AG04449 (cell line): ENCODE measurements around the gene NOB1.
A peak's percentile ranks its signal among the peaks of the same experiment; 100 is the strongest.

Experiments used
- CTCF ChIA-PET: fragments of 350-600 bp; formaldehyde crosslinking; extraction: SDS; loops from one replicate; lab custom pipeline; 2021; ENCODE audit warnings: antibody characterized with exemption; lab: Yijun Ruan, JAX
- POLR2A ChIA-PET: fragments of 400-600, 350-600 bp; formaldehyde crosslinking; extraction: SDS; loops from one replicate; lab custom pipeline; 2020; ENCODE audit warnings: antibody characterized with exemption, inconsistent platforms; lab: Yijun Ruan, JAX
- DNase-seq: peaks from one replicate; pipeline ENCODE4 v3.0.0-alpha.2; 2010; ENCODE audit warnings: low read depth, low spot score
- H3K4me3 ChIP-seq: 2 replicates; pipeline ENCODE4 v1.5.1; 2011; ENCODE audit warnings: low read depth, mild to moderate bottlenecking, control low read depth, low read length
- TF ChIP-seq, protein P1 (sequence below): IDR thresholded peaks from one replicate; pipeline ENCODE4 v1.5.1; 2011; ENCODE audit warnings: mild to moderate bottlenecking, moderate library complexity, low read length, control low read depth, inconsistent platforms; ENCODE audit not compliant: insufficient read depth; ENCODE audit errors: missing control alignments

Gene NOB1

DNA sequence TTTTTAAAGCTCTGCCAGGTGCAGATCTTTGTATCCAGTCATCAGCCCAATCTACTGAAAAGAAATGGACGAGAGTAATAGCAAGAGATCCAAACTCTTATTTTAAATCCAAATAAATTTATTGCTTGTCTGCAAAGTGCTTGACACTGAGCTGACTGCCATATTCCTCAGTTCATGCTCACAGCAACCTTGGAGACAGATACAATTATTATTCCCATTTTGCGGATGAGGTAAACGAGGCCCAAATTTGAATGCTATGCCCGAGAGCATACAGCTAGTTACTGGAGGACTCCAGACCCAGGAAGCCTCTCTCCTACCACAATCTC, 620 bp downstream of the NOB1 start:
- TF ChIP-seq, protein P1, sequence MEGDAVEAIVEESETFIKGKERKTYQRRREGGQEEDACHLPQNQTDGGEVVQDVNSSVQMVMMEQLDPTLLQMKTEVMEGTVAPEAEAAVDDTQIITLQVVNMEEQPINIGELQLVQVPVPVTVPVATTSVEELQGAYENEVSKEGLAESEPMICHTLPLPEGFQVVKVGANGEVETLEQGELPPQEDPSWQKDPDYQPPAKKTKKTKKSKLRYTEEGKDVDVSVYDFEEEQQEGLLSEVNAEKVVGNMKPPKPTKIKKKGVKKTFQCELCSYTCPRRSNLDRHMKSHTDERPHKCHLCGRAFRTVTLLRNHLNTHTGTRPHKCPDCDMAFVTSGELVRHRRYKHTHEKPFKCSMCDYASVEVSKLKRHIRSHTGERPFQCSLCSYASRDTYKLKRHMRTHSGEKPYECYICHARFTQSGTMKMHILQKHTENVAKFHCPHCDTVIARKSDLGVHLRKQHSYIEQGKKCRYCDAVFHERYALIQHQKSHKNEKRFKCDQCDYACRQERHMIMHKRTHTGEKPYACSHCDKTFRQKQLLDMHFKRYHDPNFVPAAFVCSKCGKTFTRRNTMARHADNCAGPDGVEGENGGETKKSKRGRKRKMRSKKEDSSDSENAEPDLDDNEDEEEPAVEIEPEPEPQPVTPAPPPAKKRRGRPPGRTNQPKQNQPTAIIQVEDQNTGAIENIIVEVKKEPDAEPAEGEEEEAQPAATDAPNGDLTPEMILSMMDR = no peak
- DNase-seq = no peak
- POLR2A ChIA-PET = interaction anchor here (1.1 to 1.9 kb wide), 4 partner anchors 9 to 43 kb away, joined by 3 to 11 read pairs (median 4); partner anchors contain the start of genes NQO1 and WWP2
- peak overlapping the region; percentile 95 for H3K4me3 ChIP-seq
- CTCF ChIA-PET = interaction anchor here (0.7 to 6.5 kb wide), 55 partner anchors 8 to 442 kb away, joined by 3 to 154 read pairs (median 5); partner anchors contain the start of genes NIP7, NQO1 and TERF2

DNA sequence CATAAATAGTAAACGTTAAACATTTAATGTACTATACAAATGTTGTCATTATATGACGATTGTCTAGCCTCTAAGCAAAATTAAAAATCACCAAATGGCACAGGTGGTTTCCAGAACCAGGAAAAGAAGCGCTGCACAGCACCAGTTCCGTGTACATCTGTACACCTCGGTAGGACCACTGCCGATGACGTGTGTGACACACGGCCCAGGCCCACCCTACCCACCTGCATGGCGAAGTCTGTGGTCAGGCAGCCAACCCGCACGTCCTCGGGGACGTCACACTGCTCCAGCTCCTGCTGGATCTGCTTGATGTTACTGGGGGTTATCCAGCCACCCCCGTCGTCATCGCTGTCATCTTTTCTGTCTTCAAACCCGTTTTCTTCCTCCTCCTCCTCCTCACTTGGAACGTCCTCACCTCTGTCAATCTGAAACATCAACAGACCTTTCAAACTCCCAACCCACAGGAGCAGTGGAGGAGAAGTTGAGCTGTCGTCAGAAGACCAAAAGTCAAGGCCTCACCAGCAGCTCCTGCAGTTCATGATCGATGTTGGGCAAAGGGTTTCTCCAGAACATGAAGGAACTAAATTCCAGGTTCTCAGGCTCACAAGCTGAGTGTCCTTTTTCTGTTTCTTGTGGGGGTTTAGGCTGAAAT, 5.9 kb downstream of the NOB1 start:
- CTCF ChIA-PET = no interaction called here
- TF ChIP-seq, protein P1 = no peak
- no peak overlapping the region for H3K4me3 ChIP-seq
- no peak for DNase-seq
- POLR2A ChIA-PET = no interaction called here

DNA sequence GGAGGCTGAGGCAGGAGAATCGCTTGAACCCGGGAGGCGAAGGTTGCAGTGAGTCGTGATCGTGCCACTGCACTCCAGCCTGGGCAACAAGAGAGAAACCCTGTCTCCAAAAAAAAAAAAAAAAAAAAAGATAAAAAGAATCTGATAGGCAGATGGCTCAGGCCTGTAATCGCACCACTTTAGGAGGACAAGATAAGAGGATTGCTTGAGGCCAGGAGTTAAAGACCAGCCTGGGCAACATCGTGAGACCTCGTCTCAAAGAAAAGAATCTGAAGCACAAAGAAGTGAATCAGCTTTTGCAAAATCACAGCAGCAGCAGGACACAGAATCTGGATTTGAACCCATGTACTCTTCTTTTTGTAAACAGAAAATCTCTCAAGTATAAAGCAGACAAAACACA, 7.6 kb downstream of the NOB1 start:
- no peak for DNase-seq
- no peak overlapping the region for H3K4me3 ChIP-seq
- TF ChIP-seq, protein P1 = no peak
- POLR2A ChIA-PET = no interaction called here
- CTCF ChIA-PET = interaction anchor here (1.5 to 2.6 kb wide), 2 partner anchors 7 to 21 kb away, joined by 3 to 17 read pairs; partner anchors contain the start of genes NOB1 and NQO1

DNA sequence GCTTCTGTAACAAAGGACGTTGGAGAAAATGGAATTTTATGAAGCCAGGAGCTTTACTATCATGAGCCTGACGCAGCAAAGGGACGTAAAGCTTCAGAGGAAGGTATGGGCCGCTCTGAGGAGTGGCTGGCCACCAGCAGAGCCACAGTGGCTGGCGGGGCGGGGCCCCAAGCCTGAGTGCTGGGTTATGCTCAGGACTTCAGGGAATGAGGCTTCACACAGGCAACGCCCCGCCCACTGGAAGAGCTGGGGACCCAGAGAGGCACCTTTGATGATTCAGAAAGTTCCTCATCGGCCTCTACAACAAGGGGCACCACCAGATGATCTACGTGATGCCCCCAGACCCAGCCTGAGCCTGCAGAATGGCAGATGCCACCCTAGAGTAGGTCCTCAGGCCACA, 8.8 kb downstream of the NOB1 start:
- TF ChIP-seq, protein P1 = no peak
- DNase-seq = no peak
- no peak overlapping the region for H3K4me3 ChIP-seq
- CTCF ChIA-PET = interaction anchor here (1.7 to 2.6 kb wide), 2 partner anchors 9 to 349 kb away, joined by 6 to 17 read pairs; partner anchors contain the start of gene NOB1
- POLR2A ChIA-PET = interaction anchor here (0.9 to 1.5 kb wide), 2 partner anchors 9 to 19 kb away, joined by 3 to 4 read pairs; partner anchors contain the start of genes NOB1 and NQO1

DNA sequence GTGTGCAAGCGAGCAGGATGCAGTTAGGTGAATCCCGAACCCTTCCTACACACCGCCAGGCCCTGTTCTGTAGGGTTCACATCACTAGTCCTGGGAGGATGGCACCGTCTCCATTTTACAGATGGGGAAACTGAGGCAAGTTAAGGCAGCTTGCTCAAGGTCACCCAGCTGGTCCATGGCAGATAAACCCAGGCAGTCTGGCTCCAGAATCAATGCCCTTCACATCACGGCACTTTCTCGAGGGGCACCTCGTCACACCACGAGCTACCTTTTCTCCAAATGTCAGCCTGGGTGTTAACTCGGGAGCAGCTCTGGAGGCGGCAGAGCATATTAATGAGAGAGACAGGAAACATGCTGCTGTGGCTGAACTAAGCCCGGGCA, 9.5 kb downstream of the NOB1 start:
- CTCF ChIA-PET = interaction anchor here (1.7 to 2.6 kb wide), 2 partner anchors 9 to 349 kb away, joined by 6 to 17 read pairs; partner anchors contain the start of gene NOB1
- no peak overlapping the region for H3K4me3 ChIP-seq
- DNase-seq = no peak
- POLR2A ChIA-PET = interaction anchor here (0.9 to 1.5 kb wide), 2 partner anchors 9 to 19 kb away, joined by 3 to 4 read pairs; partner anchors contain the start of genes NOB1 and NQO1
- TF ChIP-seq, protein P1 = no peak
